Heart right ventricle (tissue), 16 donors: ENCODE measurements around the gene SEL1L2. TPM values are rescaled to one million over a fixed set of nuclear protein-coding genes. Genes with fewer than 3 reads are reported as not detected.
A peak's percentile ranks its signal among the peaks of the same experiment; 100 is the strongest.

ENCODE experiments used
- ATAC-seq, 8 donors: fragments of 200-7000 bp; cut with Tn5 transposase; one replicate each; pipeline ENCODE4 v1.9.1; 2020; ENCODE audit warnings: mild to moderate bottlenecking in 8 of 8, moderate library complexity in 8 of 8, moderate number of reproducible peaks in 1 of 8
- DNase-seq, 2 donors: peaks; one replicate each; pipeline ENCODE4 v3.0.0-alpha.2; 2020
- H3K27ac ChIP-seq, 10 donors: fragments of 200-600 bp; sonication (generic) in 2 of 10; one replicate each; pipeline versions ENCODE4 v1.5.0 to v1.8.0; 2020 to 2022; ENCODE audit warnings: mild to moderate bottlenecking in 3 of 10
- H3K27me3 ChIP-seq, 7 donors: fragments of 200-600 bp; one replicate each; pipeline ENCODE4 v1.8.0; 2021 to 2022; ENCODE audit warnings: mild to moderate bottlenecking in 2 of 7
- H3K36me3 ChIP-seq, 9 donors: fragments of 200-600 bp; sonication (generic) in 1 of 9; one replicate each; pipeline versions ENCODE4 v1.5.0 to v1.8.0; 2020 to 2022; ENCODE audit warnings: mild to moderate bottlenecking in 2 of 9
- H3K4me1 ChIP-seq, 9 donors: fragments of 200-600 bp; sonication (generic) in 1 of 9; one replicate each; pipeline versions ENCODE4 v1.5.0 to v1.8.0; 2020 to 2022; ENCODE audit warnings: mild to moderate bottlenecking in 4 of 9
- H3K4me3 ChIP-seq, 10 donors: fragments of 200-600 bp; sonication (generic) in 2 of 10; one replicate each; pipeline versions ENCODE4 v1.5.0 to v1.8.0; 2020 to 2022; ENCODE audit warnings: mild to moderate bottlenecking in 7 of 10, moderate library complexity in 2 of 10
- H3K9me3 ChIP-seq, 11 donors: fragments of 200-600 bp in 10 of 11; sonication (generic) in 2 of 11; one replicate each; pipeline versions ENCODE4 v1.5.0 to v1.8.0; 2013 to 2022; ENCODE audit warnings: mild to moderate bottlenecking in 2 of 11, control low read depth in 1 of 11, moderate library complexity in 1 of 11
- CTCF ChIP-seq, 9 donors: fragments of 200-600 bp; sonication (generic) in 2 of 9; IDR thresholded peaks; one replicate each; pipeline versions ENCODE4 v1.5.0 to v1.8.0; 2021 to 2022; ENCODE audit warnings: antibody characterized with exemption in 9 of 9, mild to moderate bottlenecking in 5 of 9, moderate library complexity in 1 of 9
- WGBS, 2 donors: extraction: QIAGEN DNeasy Blood & Tissue Kit; methylation state at CpG; one replicate each; pipeline ENCODE4 v1.1.7; 2013; ENCODE audit warnings: inconsistent platforms in 1 of 2; 5-methylcytosine and 5-hydroxymethylcytosine counted together
- intact Hi-C, 10 donors: fragments of 100-400 bp; cut with DNase I; formaldehyde crosslinking; loops; one replicate each; pipeline versions ENCODE4 v1.11.1 to v1.14.2; 2022
- polyA plus RNA-seq, 2 donors: library from polyadenylated mRNA; stranded (reverse); fragments of 200-250 nt; gene quantifications; one replicate each; pipeline ENCODE4 v1.2.3, GENCODE V29; 2013
- total RNA-seq, 10 donors: library from RNA; stranded (reverse); fragmentation: NEBNext Ultra II Directional in 3 of 10; extraction: Animal tissue kit (Norgen Biotek cat#: 25700) in 3 of 10; gene quantifications; one replicate each; pipeline versions ENCODE4 v1.2.1 to v1.2.4, GENCODE V29; 2021 to 2023
- donor health status: Arrhythmogenic right ventricular cardiomyopathy.
- donor health status: ischemic (EF 13 %, LVEDD 7.1; RV severe dilation, severe dysfunction).
- donor health status: healthy with polysubstance abuse.
- donor health status: DM: no; HTN: yes; CAD: no.
- donor health status: DM: no; HTN: no; CAD: no.
- donor health status: ischemic (EF 25% LVEDD 6.9; RV normal size, moderate dysfunction).
- donor health status: ischemic (EF 25% LVEDD 5.7; RV mildly dilated, moderate dysfunction).
- donor health status: healthy.
- donor health status: DM: yes; HTN: yes; CAD: no.
- donor health status: Ischemic cardiomyopathy.
- donor health status: ischemic (EF 35%, LVEDD 5.7; RV mildly dilated, moderate dysfunction).
- donor health status: nonischemic (EF 11% LVEDD 7.7; RV severe dilation, severe dysfunction).
- donor health status: DM: yes; HTN: yes; CAD: no.
- donor health status: PGD.
- donor health status: ischemic (EF 29% LVEDD 5.4; RV normal size, mild dysfunction).
- donor health status: nonischemic (EF 23%, LVEDD 6.1; RV moderate dilation, normal function).

Gene SEL1L2
- total and polyA plus RNA-seq, 12 donors, result 0.46 to 5.8 (median 0.95) TPM; not detected in 1

GRCh38 chr20:13822459-13822858 is 168.0 kb downstream of the SEL1L2 start:
- DNase-seq (no peak), ATAC-seq (no peak)
- Histone ChIP-seq H3K9me3 (peaks cover 0 to 8% (median 0%) of the 10 kb centered on the region in 11 donors), H3K4me3 (no peak overlapping the region), H3K4me1 (peaks cover 0 to 13% (median 0%) of the 10 kb centered on the region in 9 donors), H3K27me3 (no peaks in the 10 kb centered on the region), H3K36me3 (peaks cover 0 to 24% (median 6%) of the 10 kb centered on the region in 9 donors), H3K27ac (no peak overlapping the region)
- peak in 1 of 9 donors; percentile 10 for TF ChIP-seq CTCF (IDR thresholded peaks at IDR 0.05)
- intact Hi-C loops, result loop anchor here in 4 of 10 donors (5.0 to 10.0 kb wide), 5 partner anchors 122 to 240 kb away; no protein-coding TSS in a partner anchor
- WGBS, 2 donors, result 54 to 69% methylated on average over 2 of the region's 2 CpGs

GRCh38 chr20:13821876-13822275 is 168.5 kb downstream of the SEL1L2 start:
- peak in 1 of 8 donors; percentile 14 for ATAC-seq
- H3K9me3 ChIP-seq, result peaks cover 0 to 8% (median 0%) of the 10 kb centered on the region in 11 donors
- no peak for DNase-seq
- peaks cover 0 to 13% (median 0%) of the 10 kb centered on the region in 9 donors for H3K4me1 ChIP-seq
- no peak overlapping the region for H3K27ac ChIP-seq
- no peak overlapping the region for H3K4me3 ChIP-seq
- intact Hi-C loops, result loop anchor here in 9 of 10 donors (2.0 to 10.0 kb wide), 6 partner anchors 123 to 240 kb away; no protein-coding TSS in a partner anchor
- TF ChIP-seq CTCF (IDR thresholded peaks at IDR 0.05), result no peak
- peaks cover 0 to 30% (median 10%) of the 10 kb centered on the region in 9 donors for H3K36me3 ChIP-seq
- 87 to 88% methylated on average over 7 of the region's 7 CpGs for WGBS, 2 donors
- no peaks in the 10 kb centered on the region for H3K27me3 ChIP-seq

- WGBS, 2 donors, result 28 to 33% methylated on average over 5 of the region's 5 CpGs
- peaks cover 0 to 3% (median 0%) of the 10 kb centered on the region in 9 donors for H3K4me1 ChIP-seq
- peaks cover 0 to 8% (median 0%) of the 10 kb centered on the region in 11 donors for H3K9me3 ChIP-seq
- no peaks in the 10 kb centered on the region for H3K27me3 ChIP-seq
- TF ChIP-seq CTCF (IDR thresholded peaks at IDR 0.05), result peak; percentile 45 to 72 (median 62)
- intact Hi-C loops, result loop anchor here in 9 of 10 donors (2.0 to 10.0 kb wide), 6 partner anchors 125 to 242 kb away; no protein-coding TSS in a partner anchor
- no peak overlapping the region for H3K4me3 ChIP-seq
- H3K36me3 ChIP-seq, result peaks cover 0 to 48% (median 21%) of the 10 kb centered on the region in 9 donors
- DNase-seq, result peak in 1 of 2 donors; percentile 11
- H3K27ac ChIP-seq, result no peak overlapping the region
- ATAC-seq, result peak in 7 of 8 donors; percentile 46 to 73 (median 68)
Observed at GRCh38 chr20:13819885-13820645, 170.3 kb downstream of the SEL1L2 start.

- Histone ChIP-seq H3K36me3 (peaks cover 0 to 75% (median 38%) of the 10 kb centered on the region in 9 donors), H3K9me3 (peaks cover 0 to 8% (median 0%) of the 10 kb centered on the region in 11 donors), H3K27me3 (no peaks in the 10 kb centered on the region), H3K4me1 (no peaks in the 10 kb centered on the region), H3K27ac (no peak overlapping the region), H3K4me3 (no peak overlapping the region)
- DNase-seq (no peak), ATAC-seq (no peak)
- TF ChIP-seq CTCF (IDR thresholded peaks at IDR 0.05), result no peak
- intact Hi-C loops, result no loop called here
Observed at GRCh38 chr20:13817342-13817741, 173.1 kb downstream of the SEL1L2 start.
